Measurements from ENCODE around the gene HBP1.
A peak's percentile ranks its signal among the peaks of the same experiment; 100 is the strongest.
"Not testable (repeated sequence)": the region's sequence is repeated elsewhere in the genome, so short reads cannot be mapped to it uniquely, and the experiment has no call there.

The HBP1 gene

GRCh38 chr7:107230334-107230733, 61.5 kb downstream of the HBP1 start:
- DNase-seq: no peak

GRCh38 chr7:107232568-107233090, 63.8 kb downstream of the HBP1 start:
- DNase-seq: no peak

- no peak for DNase-seq
Observed at GRCh38 chr7:107233174-107233573, 64.4 kb downstream of the HBP1 start.

- no peak for DNase-seq
Observed at GRCh38 chr7:107233981-107234380, 65.2 kb downstream of the HBP1 start.

- DNase-seq: no peak
Observed at GRCh38 chr7:107234436-107234835, 65.6 kb downstream of the HBP1 start.

- DNase-seq: no peak
Observed at GRCh38 chr7:107236862-107237261, 68.1 kb downstream of the HBP1 start.

- DNase-seq: no peak
Observed at GRCh38 chr7:107237451-107237850, 68.6 kb downstream of the HBP1 start.

- no peak for DNase-seq
Observed at GRCh38 chr7:107242267-107242666, 73.5 kb downstream of the HBP1 start.

- no peak for DNase-seq
Observed at GRCh38 chr7:107244613-107245012, 75.8 kb downstream of the HBP1 start.

- not testable (repeated sequence) for DNase-seq
Observed at GRCh38 chr7:107246836-107247235, 78.0 kb downstream of the HBP1 start.

- DNase-seq: peak in 2 of 4 experiments; percentile 10 to 18
Observed at GRCh38 chr7:107248551-107249316, 79.9 kb downstream of the HBP1 start.

- DNase-seq: no peak
Observed at GRCh38 chr7:107251963-107252362, 83.2 kb downstream of the HBP1 start.
